Vagina (tissue), 2 donors: ENCODE measurements around the gene CDHR1.

Experiments used
- CTCF ChIP-seq, 3 experiments: fragments of 450-650 bp in 2 of 3; fragments of 200-600 bp in 1 of 3; sonication (generic) in 1 of 3; IDR thresholded peaks; one replicate each; pipeline ENCODE4 v1.5.1; 2017 to 2019; ENCODE audit warnings: antibody characterized with exemption in 3 of 3, mild to moderate bottlenecking in 2 of 3, moderate library complexity in 2 of 3
- POLR2A ChIP-seq, 2 donors: fragments of 450-650 bp; IDR thresholded peaks; one replicate each; pipeline ENCODE4 v1.6.1; 2017; ENCODE audit warnings: antibody characterized with exemption in 2 of 2, mild to moderate bottlenecking in 2 of 2, moderate library complexity in 2 of 2

- no peak for TF ChIP-seq CTCF (IDR thresholded peaks at IDR 0.05)
- no peak for TF ChIP-seq POLR2A (IDR thresholded peaks at IDR 0.05)
Observed at GRCh38 chr10:84208023-84208422, 13.7 kb downstream of the CDHR1 start.
